GM18868 (cell line): ENCODE data around the gene TXNRD3.

Experiments
- ATAC-seq: cut with Tn5 transposase; IDR thresholded peaks from one replicate; pipeline ENCODE4 v1.9.1; 2021; ENCODE audit warnings: mild to moderate bottlenecking, moderate library complexity; ENCODE audit not compliant: unreplicated experiment

Gene TXNRD3

GRCh38 chr3:126672741-126673140, 17.8 kb upstream of the TXNRD3 start:
- ATAC-seq = no peak

DNA sequence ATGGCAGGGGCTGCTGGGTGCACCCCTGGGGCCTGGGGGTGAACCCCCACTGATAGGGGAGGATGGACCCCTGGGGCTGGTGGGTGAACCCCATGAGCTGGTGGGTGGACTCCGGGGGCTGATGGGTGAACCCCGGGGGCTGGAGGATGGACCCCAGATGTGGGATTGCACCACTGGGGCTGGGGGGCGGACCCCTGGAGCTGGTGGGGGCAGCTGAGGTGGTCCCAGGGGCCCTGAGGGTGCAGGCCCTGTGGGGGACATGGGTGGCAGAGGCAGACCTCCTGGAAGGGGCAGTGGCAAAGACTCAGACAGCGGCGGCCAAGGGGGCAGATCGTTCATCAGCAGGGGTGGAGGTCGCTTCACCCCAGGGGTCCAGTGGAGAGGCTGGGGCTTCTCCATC, 17.4 kb upstream of the TXNRD3 start:
- ATAC-seq = no peak

- no peak for ATAC-seq
Measured at GRCh38 chr3:126671521-126671920, 16.6 kb upstream of the TXNRD3 start.

GRCh38 chr3:126668450-126669401, 13.8 kb upstream of the TXNRD3 start:
- ATAC-seq = no peak

GRCh38 chr3:126667631-126668449, 12.9 kb upstream of the TXNRD3 start:
- no peak for ATAC-seq

GRCh38 chr3:126666658-126667528, 12.0 kb upstream of the TXNRD3 start:
- no peak for ATAC-seq

DNA sequence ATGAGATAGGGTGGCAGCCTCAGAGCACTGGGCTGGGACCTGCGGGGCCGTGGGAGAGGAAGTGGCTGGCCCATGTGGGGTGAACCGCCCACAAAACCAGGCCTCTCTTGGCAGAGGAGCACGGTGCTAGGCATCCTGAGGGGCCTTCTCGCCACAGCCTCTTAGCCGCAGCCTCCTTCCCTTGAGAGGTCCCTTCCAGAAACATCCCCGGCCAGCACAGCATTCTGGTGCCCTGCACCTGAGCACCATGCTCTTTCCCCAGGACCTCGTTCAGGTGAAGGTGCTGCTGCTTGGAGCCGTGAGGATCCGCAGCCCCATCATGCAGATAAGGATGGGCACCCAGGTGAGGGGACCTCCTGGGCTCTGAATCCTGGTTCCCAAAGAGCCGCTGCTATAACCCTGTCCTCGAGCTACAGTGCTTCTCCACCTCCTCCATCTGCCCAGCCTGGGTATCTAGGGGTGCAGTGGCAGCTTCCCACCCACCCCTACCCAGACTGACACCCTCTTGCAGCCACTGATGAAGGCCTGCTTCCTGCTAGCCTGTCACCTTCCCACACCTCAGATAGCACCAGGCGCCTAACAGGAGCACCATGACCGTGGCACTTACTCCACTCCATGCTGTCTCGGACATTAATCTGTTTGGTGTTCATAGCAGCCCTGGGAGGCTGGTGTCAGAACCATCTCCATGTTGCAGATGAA, 11.2 kb upstream of the TXNRD3 start:
- no peak for ATAC-seq

DNA sequence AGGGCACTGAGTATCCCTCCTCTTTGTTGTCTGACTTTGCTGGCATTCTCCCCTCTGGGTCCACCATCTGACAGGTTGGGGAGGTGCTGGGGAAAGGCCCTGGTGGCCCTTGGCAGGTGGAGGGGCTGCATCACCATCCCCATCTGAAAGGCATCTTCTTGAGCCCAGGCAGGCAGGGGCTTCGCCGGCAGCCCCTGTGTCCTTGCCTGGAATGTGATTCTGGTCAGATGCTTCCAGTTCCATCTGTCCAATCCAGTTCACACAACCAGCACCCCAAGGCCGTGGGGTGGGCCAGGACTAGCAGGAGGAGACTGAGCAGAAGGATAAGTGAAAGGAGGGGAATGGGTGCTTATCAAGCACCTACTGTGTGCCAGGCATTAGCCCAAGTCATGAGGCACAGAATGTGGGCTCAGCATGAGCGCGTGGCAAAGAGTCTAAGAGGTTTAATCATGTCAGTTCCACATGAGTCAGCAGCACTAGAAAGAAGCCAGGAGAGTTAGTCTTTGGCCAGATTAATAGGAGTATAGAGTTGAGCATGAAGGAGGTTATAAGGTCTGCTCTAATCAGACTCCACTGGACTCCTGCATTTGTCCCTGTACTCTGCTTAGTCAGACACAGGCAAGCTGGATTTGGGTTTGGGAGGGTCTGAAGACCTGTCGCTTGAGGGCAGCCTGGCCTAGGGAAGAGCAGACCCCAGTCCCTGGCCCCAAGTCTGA, 10.5 kb upstream of the TXNRD3 start:
- no peak for ATAC-seq

DNA sequence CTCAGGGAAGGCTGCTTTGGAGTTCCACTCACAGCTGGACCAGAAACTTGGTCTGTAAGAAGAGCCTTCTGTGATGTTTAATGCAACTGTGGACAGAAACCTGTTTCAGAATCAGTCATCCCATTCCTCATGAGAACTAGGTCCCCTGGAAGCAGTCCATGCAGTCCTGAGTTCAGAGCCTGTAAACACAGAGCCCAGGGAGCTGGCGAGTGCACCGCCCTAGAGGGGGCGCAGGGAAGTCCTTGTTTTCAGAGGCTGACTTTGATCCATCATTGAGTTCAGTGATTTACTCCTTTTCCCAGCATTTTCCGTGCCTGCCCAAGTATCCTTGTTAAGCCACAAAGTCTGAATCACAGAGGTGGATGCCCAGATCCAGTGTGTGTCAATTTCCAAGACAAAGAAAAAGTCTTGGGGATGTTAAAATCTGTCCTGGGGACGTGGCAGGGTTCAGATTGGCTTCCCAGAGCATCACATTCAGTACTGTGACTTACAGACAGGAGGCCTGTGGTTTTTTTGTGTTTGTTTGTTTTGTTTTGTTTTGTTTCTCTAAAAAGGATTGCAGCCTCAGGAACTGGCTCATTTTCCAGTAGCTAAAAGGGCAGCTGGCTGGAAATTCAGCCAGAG, 9.8 kb upstream of the TXNRD3 start:
- no peak for ATAC-seq

DNA sequence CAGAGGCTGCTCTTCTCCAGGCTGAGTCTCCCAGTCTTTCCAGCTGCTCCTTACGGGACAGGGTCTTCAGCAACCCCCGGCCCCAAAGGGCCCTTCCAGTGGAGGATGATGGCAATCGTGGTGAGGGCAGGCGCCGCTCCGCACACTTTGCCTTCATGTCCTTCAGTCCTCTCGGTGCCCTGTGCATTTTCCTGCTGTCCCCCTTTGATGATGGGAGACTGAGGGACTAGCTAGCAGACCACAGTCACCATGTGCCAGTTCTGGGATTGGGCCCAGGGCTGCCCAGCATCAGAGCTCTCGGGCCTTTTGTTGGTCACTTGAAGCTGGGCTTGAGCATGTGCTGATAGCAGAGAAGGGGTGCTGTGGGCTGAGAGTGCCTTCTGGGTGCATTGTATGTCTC, 8.8 kb upstream of the TXNRD3 start:
- no peak for ATAC-seq

DNA sequence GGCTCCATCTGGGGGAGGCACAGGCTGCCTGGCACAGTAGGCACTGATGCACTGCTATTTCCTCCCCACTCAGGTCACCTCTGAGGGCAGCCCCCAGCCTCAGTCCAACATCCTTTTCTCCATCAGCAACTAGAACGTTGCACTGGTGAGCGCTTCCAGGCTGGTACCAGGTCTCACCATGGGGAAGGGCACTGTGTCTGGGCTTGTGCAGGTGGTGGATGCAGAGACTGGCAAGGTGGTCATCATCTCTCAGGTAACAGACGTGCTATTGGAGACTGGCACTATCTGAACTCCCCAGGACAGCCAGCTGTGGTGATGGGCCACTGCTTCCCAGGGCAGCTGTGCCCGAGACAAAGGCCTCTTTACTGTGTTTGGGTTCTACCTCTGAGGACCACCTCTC, 8.3 kb upstream of the TXNRD3 start:
- ATAC-seq = no peak

DNA sequence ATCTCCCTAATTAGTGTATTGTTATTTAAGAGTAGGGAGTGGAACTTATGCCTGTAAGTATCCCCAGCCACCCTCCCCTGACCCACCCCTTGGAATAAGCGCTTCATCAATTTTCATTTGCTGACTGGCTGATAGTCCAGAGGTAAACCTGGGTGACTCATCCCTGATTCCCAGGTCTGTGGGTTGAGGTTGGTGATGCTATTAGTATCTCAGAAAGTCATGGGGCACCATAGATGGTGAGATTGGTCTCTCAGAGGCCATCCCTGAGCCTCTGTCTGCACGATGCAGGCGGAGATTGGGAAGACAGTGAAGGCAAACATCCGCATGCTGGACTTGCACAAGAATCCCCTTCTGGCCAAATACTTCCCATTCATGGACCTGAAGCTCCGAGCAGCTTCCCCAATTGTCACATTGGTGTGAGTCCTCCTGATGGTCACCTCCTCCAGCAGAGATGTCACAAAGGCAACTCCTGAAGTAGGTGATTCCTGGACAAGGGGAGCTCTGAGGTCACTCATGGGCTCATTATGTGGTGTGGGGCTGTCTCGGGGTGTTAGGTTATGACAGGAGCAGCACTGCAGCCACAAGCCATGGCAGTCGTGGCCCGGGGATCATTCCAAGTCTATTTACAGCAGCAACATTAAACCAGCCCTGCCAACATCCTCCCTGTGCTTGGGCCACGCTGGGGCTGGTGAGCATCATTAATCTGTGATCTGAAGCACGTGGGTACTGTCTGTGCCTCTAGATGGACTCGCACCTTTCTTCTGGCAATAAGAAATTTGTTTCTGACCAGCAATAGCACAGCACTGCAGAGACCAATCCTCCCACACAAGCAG, 6.8 kb upstream of the TXNRD3 start:
- no peak for ATAC-seq

DNA sequence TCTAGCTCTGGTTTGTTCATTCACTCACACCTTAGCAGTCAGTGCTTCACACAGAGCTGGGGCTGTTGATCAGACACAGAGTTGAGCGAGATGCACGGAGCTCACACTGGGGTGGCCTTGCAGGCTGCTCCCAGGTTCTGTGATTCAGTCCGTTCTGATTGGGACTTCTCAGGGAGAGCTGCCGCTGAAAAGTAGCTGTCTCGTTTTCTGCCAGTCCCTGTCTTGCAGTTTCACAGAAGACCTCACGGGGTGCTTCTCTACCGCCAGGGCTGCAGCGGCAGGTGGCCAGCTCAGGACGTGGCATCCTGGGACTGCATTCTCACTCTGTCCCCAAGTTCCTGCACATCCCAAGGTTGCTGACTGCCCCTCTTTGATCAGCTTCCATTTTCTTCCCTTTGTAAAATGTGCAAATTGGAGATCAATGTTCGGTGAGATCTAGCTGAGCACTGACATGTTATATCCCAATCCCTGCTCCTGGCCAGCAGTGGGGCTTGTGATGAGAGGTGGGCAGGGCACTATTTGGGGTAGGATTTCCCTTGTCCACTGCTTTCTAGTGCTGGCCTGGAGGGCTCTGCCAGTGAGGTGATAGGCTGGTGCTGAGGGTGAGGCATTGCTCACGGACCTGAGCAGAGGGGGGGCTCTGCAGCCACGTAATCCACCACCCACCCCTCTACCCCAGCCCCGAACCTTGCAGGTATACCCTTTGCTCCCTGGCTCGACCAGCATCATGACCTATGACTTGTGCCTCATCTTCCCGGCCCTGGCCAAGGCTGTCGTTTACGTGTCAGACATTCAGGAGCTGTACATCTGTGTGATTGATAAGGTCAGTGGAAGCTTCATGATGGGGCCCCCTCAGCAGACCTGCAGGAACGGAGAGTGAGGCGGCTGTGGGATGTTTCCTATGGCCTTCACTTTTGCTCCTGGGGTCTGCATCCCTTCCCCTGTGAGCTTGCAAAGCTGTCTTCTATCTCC, 5.3 kb upstream of the TXNRD3 start:
- ATAC-seq = no peak

DNA sequence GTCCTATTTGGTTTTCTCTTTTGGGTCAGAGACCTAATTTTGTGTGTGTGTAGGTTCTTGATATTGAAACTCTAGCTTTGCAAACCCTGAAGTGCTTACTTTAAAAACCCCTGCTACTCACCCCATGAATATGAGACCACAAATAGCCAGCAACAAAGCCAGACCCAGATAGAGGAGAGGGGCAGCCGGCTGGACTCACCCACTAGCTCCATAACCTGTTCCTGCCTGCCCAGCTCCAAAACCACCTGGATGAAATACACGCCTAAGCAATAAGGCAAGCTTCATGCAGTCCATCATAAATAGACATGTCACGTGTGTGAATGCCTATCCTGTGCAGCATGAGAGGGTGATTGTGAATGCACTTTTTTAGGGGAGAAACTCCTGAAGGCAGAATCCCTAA, 3.7 kb upstream of the TXNRD3 start:
- no peak for ATAC-seq

GRCh38 chr3:126657901-126658300, 3.0 kb upstream of the TXNRD3 start:
- no peak for ATAC-seq

DNA sequence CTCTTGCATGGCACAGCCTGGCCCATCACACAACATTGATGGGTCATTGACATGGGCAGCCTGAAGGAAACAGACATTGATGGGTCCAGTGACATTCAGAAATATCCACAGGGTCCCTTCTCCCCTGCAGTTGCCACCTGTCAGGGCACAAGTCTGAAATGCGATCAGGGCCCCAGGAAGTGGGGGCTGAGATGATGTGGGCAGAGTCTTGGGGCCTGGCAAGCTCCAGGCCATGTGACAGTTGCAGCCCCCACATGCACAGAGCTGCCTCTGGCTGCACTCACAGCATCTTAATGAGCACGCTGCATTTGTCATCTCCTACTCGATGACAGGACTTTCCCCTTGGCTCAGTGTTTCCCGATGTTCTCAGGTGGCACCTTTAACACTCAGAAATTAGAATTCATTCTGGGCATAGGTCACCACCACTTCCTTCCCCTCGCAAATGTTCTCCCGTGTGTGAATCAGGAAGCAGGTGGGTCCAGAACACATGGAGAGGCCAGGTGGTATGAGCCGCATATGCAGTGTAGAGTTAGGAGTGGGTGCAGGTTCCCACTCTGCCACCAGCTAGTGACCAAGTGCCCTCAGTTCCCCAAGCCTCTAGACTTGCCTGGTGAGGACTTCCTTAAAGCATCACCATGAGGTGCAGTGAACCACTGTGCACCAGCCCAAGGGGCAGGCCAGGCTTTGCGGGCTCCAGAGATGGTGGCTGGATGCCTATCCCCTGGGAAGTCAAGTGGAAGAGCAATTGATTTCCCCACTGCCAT, 1.6 kb upstream of the TXNRD3 start:
- no peak for ATAC-seq

DNA sequence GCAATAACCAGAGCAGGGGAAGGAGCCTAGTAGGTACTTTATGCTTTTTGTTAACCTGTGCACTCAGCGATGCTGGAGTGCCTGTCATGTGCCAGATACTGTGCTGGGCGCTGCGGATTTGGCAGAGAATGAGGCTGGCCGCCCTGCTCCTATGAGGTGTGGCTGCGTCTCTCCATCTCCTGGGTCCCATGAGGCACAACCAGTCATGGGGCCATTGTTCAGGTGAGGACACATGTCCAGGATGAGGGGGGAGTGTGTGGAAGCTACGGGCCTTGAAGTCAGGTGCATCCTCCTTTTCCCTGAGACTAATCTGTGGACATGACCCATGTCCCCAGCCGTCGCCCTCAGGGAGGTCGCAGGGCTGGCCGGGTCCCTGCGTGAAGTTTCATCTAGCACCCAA, 963 bp upstream of the TXNRD3 start:
- ATAC-seq = no peak
